ENCODE data around the gene HSPA4L.

The HSPA4L gene

GRCh38 chr4:127759893-127760292 is 22.2 kb upstream of the HSPA4L start:
- Histone ChIP-seq H3F3A (ENCODE audit: insufficient read depth, low read length) (no peaks in the 10 kb centered on the region), H3K4me2 (ENCODE audit: low read length) (no peak overlapping the region), H2AFZ (ENCODE audit: low read length) (no peak overlapping the region), H3K4me3 (ENCODE audit: low read depth, low read length, poor library complexity, severe bottlenecking) (no peak overlapping the region), H3K27ac (ENCODE audit: low read depth, low read length, poor library complexity, severe bottlenecking) (no peak overlapping the region), H3K9ac (ENCODE audit: low read length) (no peak overlapping the region), H3K36me3 (ENCODE audit: insufficient read depth, low read length) (no peaks in the 10 kb centered on the region), H3K9me2 (ENCODE audit: low read depth, low read length) (no peaks in the 10 kb centered on the region), H3K79me2 (ENCODE audit: insufficient read depth, low read length) (no peaks in the 10 kb centered on the region), H3K27me3 (ENCODE audit: insufficient read depth, low read length) (no peaks in the 10 kb centered on the region), H3K9me3 (ENCODE audit: low read length) (no peaks in the 10 kb centered on the region), H3K4me1 (ENCODE audit: insufficient read depth, low read length, severe bottlenecking) (no peaks in the 10 kb centered on the region), H4K20me1 (ENCODE audit: insufficient read depth, low read length) (no peaks in the 10 kb centered on the region)
- no peak for TF ChIP-seq EZH2 (IDR thresholded peaks at IDR 0.05; ENCODE audit: borderline replicate concordance, low read length)
- TF ChIP-seq CTCF (IDR thresholded peaks at IDR 0.05; ENCODE audit: low read length), result no peak

GRCh38 chr4:127771535-127772275 is 10.4 kb upstream of the HSPA4L start:
- H3K9me3 ChIP-seq (ENCODE audit: low read length), result no peaks in the 10 kb centered on the region

GRCh38 chr4:127772769-127773671 is 9.1 kb upstream of the HSPA4L start:
- Histone ChIP-seq H3K4me1 (ENCODE audit: insufficient read depth, low read length, severe bottlenecking) (no peaks in the 10 kb centered on the region), H3K9me3 (ENCODE audit: low read length) (no peaks in the 10 kb centered on the region), H4K20me1 (ENCODE audit: insufficient read depth, low read length) (no peaks in the 10 kb centered on the region), H3F3A (ENCODE audit: insufficient read depth, low read length) (no peaks in the 10 kb centered on the region), H3K4me2 (ENCODE audit: low read length) (no peak overlapping the region), H3K27me3 (ENCODE audit: insufficient read depth, low read length) (no peaks in the 10 kb centered on the region), H3K9me2 (ENCODE audit: low read depth, low read length) (no peaks in the 10 kb centered on the region), H2AFZ (ENCODE audit: low read length) (no peak overlapping the region), H3K36me3 (ENCODE audit: insufficient read depth, low read length) (no peaks in the 10 kb centered on the region), H3K9ac (ENCODE audit: low read length) (no peak overlapping the region), H3K4me3 (ENCODE audit: low read depth, low read length, poor library complexity, severe bottlenecking) (no peak overlapping the region), H3K79me2 (ENCODE audit: insufficient read depth, low read length) (no peaks in the 10 kb centered on the region), H3K27ac (ENCODE audit: low read depth, low read length, poor library complexity, severe bottlenecking) (no peak overlapping the region)
- TF ChIP-seq EZH2 (IDR thresholded peaks at IDR 0.05; ENCODE audit: borderline replicate concordance, low read length) (no peak), CTCF (IDR thresholded peaks at IDR 0.05; ENCODE audit: low read length) (no peak)

More at GRCh38 chr4:127771535-127772275, 10.4 kb upstream of the HSPA4L start:
- no peak overlapping the region for H2AFZ ChIP-seq (ENCODE audit: low read length)
- H3K4me3 ChIP-seq (ENCODE audit: low read depth, low read length, poor library complexity, severe bottlenecking), result no peak overlapping the region
- no peaks in the 10 kb centered on the region for H3K79me2 ChIP-seq (ENCODE audit: insufficient read depth, low read length)
- TF ChIP-seq EZH2 (IDR thresholded peaks at IDR 0.05; ENCODE audit: borderline replicate concordance, low read length) (no peak), CTCF (IDR thresholded peaks at IDR 0.05; ENCODE audit: low read length) (no peak)
- no peaks in the 10 kb centered on the region for H3K27me3 ChIP-seq (ENCODE audit: insufficient read depth, low read length)
- no peaks in the 10 kb centered on the region for H4K20me1 ChIP-seq (ENCODE audit: insufficient read depth, low read length)
- no peaks in the 10 kb centered on the region for H3F3A ChIP-seq (ENCODE audit: insufficient read depth, low read length)
- no peaks in the 10 kb centered on the region for H3K36me3 ChIP-seq (ENCODE audit: insufficient read depth, low read length)
- no peak overlapping the region for H3K4me2 ChIP-seq (ENCODE audit: low read length)
- no peaks in the 10 kb centered on the region for H3K4me1 ChIP-seq (ENCODE audit: insufficient read depth, low read length, severe bottlenecking)
- H3K27ac ChIP-seq (ENCODE audit: low read depth, low read length, poor library complexity, severe bottlenecking), result no peak overlapping the region
- no peaks in the 10 kb centered on the region for H3K9me2 ChIP-seq (ENCODE audit: low read depth, low read length)
- no peak overlapping the region for H3K9ac ChIP-seq (ENCODE audit: low read length)
